ENCODE results near the gene TBCEL.
"Not testable (repeated sequence)": the region's sequence is repeated elsewhere in the genome, so short reads cannot be mapped to it uniquely, and the experiment has no call there.

Gene TBCEL

GRCh38 chr11:121012091-121012490, 11.8 kb upstream of the TBCEL start:
- Histone ChIP-seq H2AFZ (ENCODE audit: low read depth, low read length) (no peak overlapping the region), H3K79me2 (ENCODE audit: insufficient read depth, low read length) (no peaks in the 10 kb centered on the region), H3K9me3 (ENCODE audit: insufficient read depth, low read length, severe bottlenecking) (no peaks in the 10 kb centered on the region), H3K9ac (ENCODE audit: low read depth, low read length) (no peak overlapping the region), H3K36me3 (ENCODE audit: insufficient read depth, low read length) (no peaks in the 10 kb centered on the region), H3K27me3 (ENCODE audit: insufficient read depth, low read length, poor library complexity) (peaks cover 7% of the 10 kb centered on the region), H4K20me1 (ENCODE audit: insufficient read depth, low read length) (no peaks in the 10 kb centered on the region), H3K4me2 (ENCODE audit: insufficient read depth, low read length) (no peak overlapping the region), H3K4me3 (ENCODE audit: low read depth in 1 of 2, low read length in 2 of 2) (no peak overlapping the region), H3K4me1 (ENCODE audit: insufficient read depth, low read length) (no peaks in the 10 kb centered on the region), H3K27ac (ENCODE audit: low read length) (no peak overlapping the region)
- TF ChIP-seq EZH2 (IDR thresholded peaks at IDR 0.05; ENCODE audit: borderline replicate concordance, low read depth, low read length, severe bottlenecking) = no peak
- TF ChIP-seq, protein P1, sequence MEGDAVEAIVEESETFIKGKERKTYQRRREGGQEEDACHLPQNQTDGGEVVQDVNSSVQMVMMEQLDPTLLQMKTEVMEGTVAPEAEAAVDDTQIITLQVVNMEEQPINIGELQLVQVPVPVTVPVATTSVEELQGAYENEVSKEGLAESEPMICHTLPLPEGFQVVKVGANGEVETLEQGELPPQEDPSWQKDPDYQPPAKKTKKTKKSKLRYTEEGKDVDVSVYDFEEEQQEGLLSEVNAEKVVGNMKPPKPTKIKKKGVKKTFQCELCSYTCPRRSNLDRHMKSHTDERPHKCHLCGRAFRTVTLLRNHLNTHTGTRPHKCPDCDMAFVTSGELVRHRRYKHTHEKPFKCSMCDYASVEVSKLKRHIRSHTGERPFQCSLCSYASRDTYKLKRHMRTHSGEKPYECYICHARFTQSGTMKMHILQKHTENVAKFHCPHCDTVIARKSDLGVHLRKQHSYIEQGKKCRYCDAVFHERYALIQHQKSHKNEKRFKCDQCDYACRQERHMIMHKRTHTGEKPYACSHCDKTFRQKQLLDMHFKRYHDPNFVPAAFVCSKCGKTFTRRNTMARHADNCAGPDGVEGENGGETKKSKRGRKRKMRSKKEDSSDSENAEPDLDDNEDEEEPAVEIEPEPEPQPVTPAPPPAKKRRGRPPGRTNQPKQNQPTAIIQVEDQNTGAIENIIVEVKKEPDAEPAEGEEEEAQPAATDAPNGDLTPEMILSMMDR (IDR thresholded peaks at IDR 0.05; ENCODE audit: borderline replicate concordance, extremely low read depth, low read length, poor library complexity, severe bottlenecking) = no peak
- DNase-seq = no peak
- no peak for ATAC-seq (ENCODE audit: insufficient read depth, low read depth)

DNA sequence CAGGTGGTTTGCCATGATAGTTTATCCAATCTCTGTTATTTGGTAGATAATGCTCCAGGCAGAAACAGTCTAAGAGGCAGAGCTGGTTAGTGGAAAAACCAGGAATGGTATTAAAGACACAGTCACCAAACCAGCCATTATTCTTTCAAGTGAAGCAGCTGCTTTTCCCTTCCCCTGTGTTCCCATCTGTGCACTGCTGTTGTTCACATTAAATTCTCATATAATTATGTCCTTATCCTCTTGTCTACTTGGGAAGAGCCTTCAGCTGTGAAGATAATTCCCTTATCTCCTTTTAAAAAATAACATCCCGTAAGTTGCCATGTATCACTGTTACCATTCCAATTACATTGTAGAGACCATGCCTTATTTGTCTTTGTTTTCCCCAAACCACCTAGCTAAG, 5.2 kb upstream of the TBCEL start:
- Histone ChIP-seq H3K4me1 (ENCODE audit: insufficient read depth, low read length) (peaks cover 6% of the 10 kb centered on the region), H3K4me3 (ENCODE audit: low read depth in 1 of 2, low read length in 2 of 2) (no peak overlapping the region), H3K27me3 (ENCODE audit: insufficient read depth, low read length, poor library complexity) (peaks cover 8% of the 10 kb centered on the region), H3K9me3 (ENCODE audit: insufficient read depth, low read length, severe bottlenecking) (no peaks in the 10 kb centered on the region), H3K36me3 (ENCODE audit: insufficient read depth, low read length) (no peaks in the 10 kb centered on the region), H3K27ac (ENCODE audit: low read length) (no peak overlapping the region), H2AFZ (ENCODE audit: low read depth, low read length) (no peak overlapping the region), H3K9ac (ENCODE audit: low read depth, low read length) (no peak overlapping the region), H3K4me2 (ENCODE audit: insufficient read depth, low read length) (no peak overlapping the region), H4K20me1 (ENCODE audit: insufficient read depth, low read length) (no peaks in the 10 kb centered on the region), H3K79me2 (ENCODE audit: insufficient read depth, low read length) (no peaks in the 10 kb centered on the region)
- DNase-seq = no peak
- TF ChIP-seq, protein P1 (IDR thresholded peaks at IDR 0.05; ENCODE audit: borderline replicate concordance, extremely low read depth, low read length, poor library complexity, severe bottlenecking) = no peak
- TF ChIP-seq EZH2 (IDR thresholded peaks at IDR 0.05; ENCODE audit: borderline replicate concordance, low read depth, low read length, severe bottlenecking) = no peak
- ATAC-seq (ENCODE audit: insufficient read depth, low read depth) = no peak

GRCh38 chr11:121021718-121022117, 2.2 kb upstream of the TBCEL start:
- Histone ChIP-seq H3K79me2 (ENCODE audit: insufficient read depth, low read length) (peaks cover 24% of the 10 kb centered on the region), H3K4me1 (ENCODE audit: insufficient read depth, low read length) (peaks cover 27% of the 10 kb centered on the region)
- not testable (repeated sequence) for DNase-seq; H4K20me1 ChIP-seq (ENCODE audit: insufficient read depth, low read length); H3K9me3 ChIP-seq (ENCODE audit: insufficient read depth, low read length, severe bottlenecking); H3K4me2 ChIP-seq (ENCODE audit: insufficient read depth, low read length); H3K27me3 ChIP-seq (ENCODE audit: insufficient read depth, low read length, poor library complexity); ATAC-seq (ENCODE audit: insufficient read depth, low read depth); H3K4me3 ChIP-seq (ENCODE audit: low read depth in 1 of 2, low read length in 2 of 2); H2AFZ ChIP-seq (ENCODE audit: low read depth, low read length); H3K27ac ChIP-seq (ENCODE audit: low read length); H3K9ac ChIP-seq (ENCODE audit: low read depth, low read length); H3K36me3 ChIP-seq (ENCODE audit: insufficient read depth, low read length)

DNA sequence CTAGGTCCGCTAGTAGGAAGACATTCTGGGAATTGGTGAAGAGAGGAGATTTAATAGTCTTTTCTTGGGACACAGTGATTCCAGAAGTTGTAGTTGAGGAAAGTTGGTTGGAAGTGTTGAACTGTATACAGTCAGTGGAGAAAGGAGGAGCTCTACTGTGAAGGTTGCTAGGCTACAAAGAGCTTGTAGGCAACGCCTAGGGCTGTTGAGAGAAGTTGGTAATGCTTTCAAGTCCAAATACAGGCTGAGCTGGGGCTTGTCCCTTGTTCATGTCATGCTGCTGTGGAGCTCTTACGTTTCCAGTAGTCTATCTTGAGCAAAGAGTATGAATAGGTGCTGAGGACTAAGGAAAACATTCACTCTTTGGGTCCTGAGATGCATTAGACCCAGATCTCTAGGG, 1.1 kb downstream of the TBCEL start:
- DNase-seq (no peak), ATAC-seq (ENCODE audit: insufficient read depth, low read depth) (no peak)
- Histone ChIP-seq H3K27ac (ENCODE audit: low read length) (peak overlapping the region; percentile 57; the same call in 1 of the 2 replicates), H3K79me2 (ENCODE audit: insufficient read depth, low read length) (peaks cover 26% of the 10 kb centered on the region), H3K27me3 (ENCODE audit: insufficient read depth, low read length, poor library complexity) (no peaks in the 10 kb centered on the region), H3K4me2 (ENCODE audit: insufficient read depth, low read length) (peak overlapping the region; percentile 98), H3K36me3 (ENCODE audit: insufficient read depth, low read length) (no peaks in the 10 kb centered on the region), H3K9me3 (ENCODE audit: insufficient read depth, low read length, severe bottlenecking) (no peaks in the 10 kb centered on the region), H4K20me1 (ENCODE audit: insufficient read depth, low read length) (peaks cover 6% of the 10 kb centered on the region; the same call in 1 of the 2 replicates), H3K4me3 (ENCODE audit: low read depth in 1 of 2, low read length in 2 of 2) (peak overlapping the region; percentile 74 to 91; a peak in 3 of 4 replicates), H3K9ac (ENCODE audit: low read depth, low read length) (peak overlapping the region; percentile 77), H2AFZ (ENCODE audit: low read depth, low read length) (peak overlapping the region; percentile 87), H3K4me1 (ENCODE audit: insufficient read depth, low read length) (peaks cover 35% of the 10 kb centered on the region)
- TF ChIP-seq EZH2 (IDR thresholded peaks at IDR 0.05; ENCODE audit: borderline replicate concordance, low read depth, low read length, severe bottlenecking) = no peak
- TF ChIP-seq, protein P1 (IDR thresholded peaks at IDR 0.05; ENCODE audit: borderline replicate concordance, extremely low read depth, low read length, poor library complexity, severe bottlenecking) = no peak
